Esophagus muscularis mucosa (tissue), 4 donors: ENCODE data around the gene FPR1.

ENCODE experiments used
- EP300 ChIP-seq: sonication (generic); formaldehyde crosslinking; IDR thresholded peaks from one replicate; pipeline ENCODE4 v1.6.1; 2017; ENCODE audit warnings: antibody characterized with exemption
- POLR2A ChIP-seq: fragments of 450-650 bp; IDR thresholded peaks from one replicate; pipeline ENCODE4 v1.6.1; 2017; ENCODE audit warnings: antibody characterized with exemption, moderate library complexity, mild to moderate bottlenecking, low read depth
- POLR2AphosphoS5 ChIP-seq, 2 donors: sonication (generic); formaldehyde crosslinking; IDR thresholded peaks; one replicate each; pipeline ENCODE4 v1.6.1; 2017; ENCODE audit warnings: antibody characterized with exemption in 2 of 2
- TF ChIP-seq, protein P1 (sequence below), 3 experiments: fragments of 200-600 bp in 2 of 3; fragments of 450-650 bp in 1 of 3; sonication (generic) in 2 of 3; IDR thresholded peaks; one replicate each; pipeline ENCODE4 v1.5.1; 2017 to 2019; ENCODE audit warnings: antibody characterized with exemption in 3 of 3, mild to moderate bottlenecking in 2 of 3, moderate library complexity in 1 of 3

DNA sequence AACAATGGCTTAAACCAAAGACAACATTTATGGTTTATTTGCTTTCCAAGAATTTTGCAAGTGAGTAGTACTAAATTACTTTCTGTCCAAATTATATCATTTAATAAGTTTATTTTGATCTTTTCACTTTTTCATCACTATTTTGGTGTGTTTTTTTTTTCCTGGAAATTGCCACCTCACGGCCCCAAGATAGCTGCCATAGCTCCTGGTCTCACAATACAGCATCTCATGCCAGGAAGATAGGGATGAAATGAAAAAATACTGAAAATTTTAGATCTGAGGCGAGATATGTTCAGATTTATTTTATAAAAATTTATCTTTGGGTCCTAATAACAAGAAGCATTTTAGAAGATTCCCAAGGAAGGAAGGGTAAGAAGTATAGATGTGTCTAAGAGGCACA lies 36.4 kb upstream of the FPR1 start:
- TF ChIP-seq POLR2AphosphoS5 (IDR thresholded peaks at IDR 0.05), result no peak
- TF ChIP-seq, protein P1, sequence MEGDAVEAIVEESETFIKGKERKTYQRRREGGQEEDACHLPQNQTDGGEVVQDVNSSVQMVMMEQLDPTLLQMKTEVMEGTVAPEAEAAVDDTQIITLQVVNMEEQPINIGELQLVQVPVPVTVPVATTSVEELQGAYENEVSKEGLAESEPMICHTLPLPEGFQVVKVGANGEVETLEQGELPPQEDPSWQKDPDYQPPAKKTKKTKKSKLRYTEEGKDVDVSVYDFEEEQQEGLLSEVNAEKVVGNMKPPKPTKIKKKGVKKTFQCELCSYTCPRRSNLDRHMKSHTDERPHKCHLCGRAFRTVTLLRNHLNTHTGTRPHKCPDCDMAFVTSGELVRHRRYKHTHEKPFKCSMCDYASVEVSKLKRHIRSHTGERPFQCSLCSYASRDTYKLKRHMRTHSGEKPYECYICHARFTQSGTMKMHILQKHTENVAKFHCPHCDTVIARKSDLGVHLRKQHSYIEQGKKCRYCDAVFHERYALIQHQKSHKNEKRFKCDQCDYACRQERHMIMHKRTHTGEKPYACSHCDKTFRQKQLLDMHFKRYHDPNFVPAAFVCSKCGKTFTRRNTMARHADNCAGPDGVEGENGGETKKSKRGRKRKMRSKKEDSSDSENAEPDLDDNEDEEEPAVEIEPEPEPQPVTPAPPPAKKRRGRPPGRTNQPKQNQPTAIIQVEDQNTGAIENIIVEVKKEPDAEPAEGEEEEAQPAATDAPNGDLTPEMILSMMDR (IDR thresholded peaks at IDR 0.05), result no peak
- TF ChIP-seq POLR2A, result no peak
- no peak for TF ChIP-seq EP300
